Muscle of back (tissue), 11 donors: ENCODE results near the gene CA11. TPM values are rescaled to one million over a fixed set of nuclear protein-coding genes. Genes with fewer than 3 reads are reported as not detected.
A peak's percentile ranks its signal among the peaks of the same experiment; 100 is the strongest.

Experiments
- DNase-seq, 3 donors: peaks; one replicate each; pipeline versions ENCODE4 v3.0.0 to v3.0.0-alpha.2; 2013
- polyA plus RNA-seq, 10 donors: library from polyadenylated mRNA; unstranded; fragments of 120-200 nt; gene quantifications; one replicate each; pipeline ENCODE4 v1.2.1, GENCODE V29; 2013; ENCODE audit not compliant: insufficient read length in 10 of 10

Gene CA11
- polyA plus RNA-seq, 10 donors, result 4.5 to 15.7 (median 9.0) TPM

DNA sequence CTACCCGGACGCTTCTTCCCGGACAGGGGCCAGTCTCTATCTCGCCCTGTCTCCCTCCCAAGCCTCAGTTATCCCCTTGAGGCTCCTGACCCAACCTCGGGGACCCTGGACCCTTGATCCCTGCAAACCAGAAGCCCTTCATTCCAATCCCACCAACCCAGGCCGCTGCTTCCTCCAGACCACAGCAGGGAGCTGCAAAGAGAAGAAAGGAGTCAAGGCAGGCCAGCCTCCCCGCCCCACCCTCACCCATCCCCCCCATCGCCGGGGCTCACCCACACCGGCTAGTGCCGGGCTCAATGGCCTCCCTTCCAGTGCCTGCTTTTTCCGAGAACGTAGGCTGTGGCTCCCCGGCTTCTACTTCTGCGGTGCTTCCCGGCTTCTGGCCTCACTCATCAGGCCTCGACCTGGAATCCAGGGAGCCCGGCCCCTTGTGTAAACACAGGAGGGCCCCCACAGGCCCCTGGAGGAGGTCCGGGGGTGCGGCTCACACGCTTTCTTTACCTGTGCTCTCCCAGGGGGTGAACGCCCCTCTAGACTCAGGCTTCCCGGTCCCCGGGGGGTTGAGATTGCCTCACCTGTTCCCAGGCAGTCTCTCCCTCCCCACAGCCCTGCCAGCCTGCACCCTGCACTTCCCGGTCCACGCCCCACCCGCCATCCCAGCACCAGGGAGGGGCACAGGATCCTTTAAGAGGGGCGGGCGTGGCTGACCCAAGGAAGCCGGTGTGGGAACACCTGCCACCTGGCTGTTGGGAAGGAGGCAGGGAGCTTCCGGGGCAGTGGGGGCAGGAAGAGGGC lies 31.4 kb downstream of the CA11 start, which contains the start of gene FAM83E:
FAM83E (minus strand) TSS at position 641 of the 795 bp plus-strand sequence. CDS start 1,704 bp downstream, outside the sequence.
- DNase-seq, result no peak

DNA sequence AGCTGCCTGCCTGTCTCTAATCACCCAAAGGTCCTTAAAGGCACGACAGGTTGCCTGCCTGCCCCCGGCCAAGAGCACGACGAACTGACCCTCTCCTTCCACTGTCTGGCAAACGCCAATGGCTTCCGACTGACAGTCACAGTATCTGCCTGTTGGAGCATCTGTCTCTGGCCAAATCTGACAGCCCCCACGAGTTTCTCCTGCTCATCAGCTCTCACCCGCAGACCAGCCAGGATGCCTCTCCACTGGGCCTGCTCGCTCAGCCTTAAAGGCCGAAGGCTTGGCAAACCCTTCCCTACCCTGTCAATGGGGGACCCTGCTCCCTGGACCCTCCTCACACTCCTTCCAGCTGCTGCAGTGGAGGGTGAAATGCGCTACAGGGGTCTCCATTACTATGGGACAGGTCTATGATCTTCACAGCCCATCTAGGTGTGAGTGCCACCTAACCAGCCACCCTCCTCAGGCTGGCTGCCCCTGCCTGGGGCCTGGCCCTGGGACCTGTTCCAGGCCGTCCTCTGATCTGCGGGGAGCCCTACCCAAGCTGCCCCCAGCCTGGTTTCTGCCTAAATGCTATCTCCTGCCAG lies 32.0 kb downstream of the CA11 start:
- no peak for DNase-seq

DNA sequence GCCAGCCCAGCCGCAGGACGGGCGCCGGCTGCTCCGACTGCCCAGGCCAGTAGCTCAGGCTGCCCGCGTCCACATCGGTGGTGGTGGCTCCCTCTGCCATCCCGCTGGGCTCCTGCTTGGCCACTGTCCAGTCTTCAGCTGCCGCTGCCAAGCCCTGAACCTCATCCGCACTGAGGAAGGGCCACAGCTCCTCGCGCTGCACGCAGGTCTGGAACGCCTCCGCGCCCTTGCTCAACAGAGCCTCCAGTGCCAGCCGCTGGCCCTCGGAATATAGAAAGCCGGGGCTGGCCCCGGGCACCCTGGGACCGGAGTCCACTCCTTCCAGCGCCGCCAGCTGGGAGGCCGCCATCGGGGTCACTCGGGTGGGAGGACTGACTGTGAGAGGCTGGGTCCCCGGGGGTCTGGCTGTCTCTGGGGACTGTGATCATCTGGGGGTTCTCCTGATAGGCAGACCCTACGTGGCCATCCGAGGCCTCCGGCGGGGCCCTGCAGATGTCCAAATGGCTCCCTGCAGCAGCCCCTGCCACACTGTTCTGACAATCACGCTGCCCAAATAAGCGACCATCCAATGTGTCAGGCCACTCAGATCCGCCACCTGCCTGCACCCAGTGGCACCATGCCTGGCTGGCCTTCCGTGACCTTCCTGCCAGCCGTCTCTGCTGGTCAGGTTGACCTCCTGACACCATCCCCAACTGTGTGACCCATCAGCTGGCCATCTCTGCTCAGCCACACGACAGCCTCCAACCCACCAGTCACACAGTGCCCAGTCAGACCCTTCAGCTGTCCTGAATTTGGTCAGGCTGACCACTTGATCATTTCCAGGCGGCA lies 32.7 kb downstream of the CA11 start:
- DNase-seq, result no peak

DNA sequence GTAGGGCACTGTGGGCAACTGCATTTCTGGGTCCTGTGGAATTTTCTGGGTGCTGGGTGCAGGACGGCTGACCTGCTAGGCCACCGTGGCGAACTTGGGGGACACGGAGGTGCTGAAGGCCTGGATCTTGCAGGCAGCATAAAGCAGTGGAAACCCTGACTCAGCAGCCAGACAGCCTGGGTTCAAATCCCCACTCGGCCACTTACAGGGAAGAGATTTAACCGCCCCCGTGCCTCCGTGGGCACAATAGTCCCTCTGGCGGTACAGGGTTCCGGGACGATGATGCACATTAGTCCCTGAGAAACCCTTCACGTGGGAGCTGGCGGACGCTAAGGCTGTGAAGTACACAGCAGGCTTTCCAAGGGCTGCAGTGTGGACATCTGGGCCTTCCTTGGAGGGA lies 34.1 kb downstream of the CA11 start:
- DNase-seq, result no peak

DNA sequence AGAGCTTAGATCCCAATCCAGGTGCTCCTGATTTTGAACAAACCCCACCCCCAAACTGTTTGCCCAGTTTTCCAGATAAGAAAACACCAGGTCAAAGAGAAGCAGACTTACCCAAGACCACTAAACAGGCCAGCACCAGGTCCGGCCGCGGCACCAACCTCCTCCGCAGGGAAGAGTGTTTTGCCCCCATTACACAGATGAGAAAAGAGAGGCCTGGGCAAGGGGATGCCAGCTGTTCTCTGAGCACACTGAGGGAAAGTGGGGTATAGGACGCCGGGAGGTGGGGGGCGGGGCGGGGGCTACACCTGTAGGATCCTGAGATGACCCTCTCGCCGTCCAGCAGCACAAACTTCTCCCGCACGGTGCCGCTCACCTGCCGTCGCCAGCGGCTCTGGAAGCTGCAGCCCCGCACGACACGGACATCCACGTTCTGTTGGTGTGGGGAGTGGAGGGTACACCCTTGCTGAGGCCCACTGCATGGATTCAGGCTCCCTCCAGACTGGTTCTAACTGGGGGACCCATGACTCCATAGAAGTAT lies 36.3 kb downstream of the CA11 start:
- DNase-seq, result no peak

GRCh38 chr19:48608798-48609263 lies 37.2 kb downstream of the CA11 start:
- DNase-seq, result peak in 1 of 3 donors; percentile 56

GRCh38 chr19:48607359-48607755 lies 38.6 kb downstream of the CA11 start:
- DNase-seq, result no peak

GRCh38 chr19:48606463-48607358 lies 39.3 kb downstream of the CA11 start, which contains the start of gene SPACA4:
Gene SPACA4 (plus strand): TSS chr19:48606742. CDS start chr19:48606979, 237 bp downstream.
- DNase-seq, result no peak

- DNase-seq, result no peak
Measured at GRCh38 chr19:48603850-48604249, 42.1 kb downstream of the CA11 start.

DNA sequence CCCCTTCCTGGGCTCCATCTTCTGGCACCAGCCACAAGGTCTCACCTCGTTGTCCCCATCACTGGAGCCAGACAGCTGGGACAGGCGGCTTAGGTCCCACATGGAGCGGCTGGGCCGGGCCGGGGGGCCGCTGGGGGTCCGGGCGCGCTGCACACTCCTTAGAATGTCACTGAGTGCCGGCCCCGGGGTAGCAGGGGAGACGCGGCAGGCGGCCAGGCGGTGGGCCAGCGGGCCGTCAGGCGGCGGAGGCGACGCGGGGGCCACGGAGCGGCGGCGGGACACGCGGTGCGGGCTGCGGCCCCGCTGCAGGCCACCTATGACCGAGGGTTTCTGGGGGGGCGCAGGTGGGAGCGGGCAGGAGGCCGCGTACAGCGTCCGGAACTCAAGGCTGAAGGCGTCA lies 42.5 kb downstream of the CA11 start:
- DNase-seq, result no peak

- no peak for DNase-seq
Measured at GRCh38 chr19:48603001-48603400, 43.0 kb downstream of the CA11 start.

DNA sequence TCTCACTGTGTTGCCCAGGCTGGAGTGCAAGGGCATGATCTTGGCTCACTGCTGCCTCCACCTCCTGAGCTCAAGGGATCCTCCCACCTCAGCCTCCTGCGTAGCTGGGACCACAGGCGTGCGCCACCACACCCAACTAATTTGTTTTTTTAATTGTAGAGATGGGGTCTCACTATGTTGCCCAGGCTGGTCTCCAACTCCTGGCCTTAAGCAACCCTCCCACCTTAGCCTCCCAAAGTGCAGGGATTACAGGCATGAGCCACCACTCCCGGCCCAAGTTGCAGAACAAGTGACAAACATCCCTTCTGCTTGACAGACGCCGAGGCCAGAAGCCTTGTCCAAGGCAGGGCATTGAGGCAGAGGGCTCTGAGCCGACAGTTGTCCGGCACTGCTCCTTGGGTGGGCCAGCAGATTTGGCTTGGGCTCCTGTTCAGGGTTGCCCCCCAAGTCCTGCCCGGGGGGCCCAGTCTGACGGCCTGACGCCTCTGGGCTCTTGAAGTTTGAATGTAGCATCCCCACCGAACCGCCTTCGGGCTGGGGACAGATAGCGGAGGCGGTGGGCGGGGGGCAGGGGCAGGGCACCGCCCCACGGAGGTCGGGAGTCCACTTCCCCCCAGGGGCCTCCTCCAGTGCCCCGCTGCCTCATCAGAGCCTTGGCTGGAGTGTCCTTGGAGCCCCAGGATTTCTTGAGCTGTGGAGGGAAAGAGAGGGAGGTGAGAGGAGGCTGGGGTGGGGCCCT lies 45.1 kb downstream of the CA11 start:
- DNase-seq, result no peak

DNA sequence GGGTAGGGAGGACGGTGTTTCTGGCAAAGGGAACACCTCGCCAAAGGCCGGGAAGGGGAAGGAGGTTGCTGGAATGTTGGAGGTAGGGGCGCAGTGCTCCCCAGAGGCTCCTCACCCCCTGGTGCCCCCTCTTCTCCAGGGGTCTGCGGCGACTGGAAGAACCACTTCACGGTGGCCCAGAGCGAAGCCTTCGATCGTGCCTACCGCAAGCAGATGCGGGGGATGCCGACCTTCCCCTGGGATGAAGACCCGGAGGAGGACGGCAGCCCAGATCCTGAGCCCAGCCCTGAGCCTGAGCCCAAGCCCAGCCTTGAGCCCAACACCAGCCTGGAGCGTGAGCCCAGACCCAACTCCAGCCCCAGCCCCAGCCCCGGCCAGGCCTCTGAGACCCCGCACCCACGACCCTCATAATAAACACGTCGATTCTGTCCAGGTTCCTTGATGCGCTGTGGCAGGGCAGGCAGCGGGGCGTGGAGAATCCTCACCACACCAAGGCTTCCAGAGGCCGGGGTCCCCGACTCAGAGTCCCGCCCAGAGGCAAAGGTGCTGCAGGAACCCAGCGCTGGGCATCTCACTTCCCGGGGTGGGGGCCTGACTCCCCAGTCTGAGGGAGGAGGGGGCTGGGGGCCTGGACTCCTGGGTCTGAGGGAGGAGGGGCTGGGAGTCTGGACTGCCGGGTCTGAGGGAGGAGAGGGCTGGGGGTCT lies 46.8 kb downstream of the CA11 start:
- DNase-seq, result no peak

DNA sequence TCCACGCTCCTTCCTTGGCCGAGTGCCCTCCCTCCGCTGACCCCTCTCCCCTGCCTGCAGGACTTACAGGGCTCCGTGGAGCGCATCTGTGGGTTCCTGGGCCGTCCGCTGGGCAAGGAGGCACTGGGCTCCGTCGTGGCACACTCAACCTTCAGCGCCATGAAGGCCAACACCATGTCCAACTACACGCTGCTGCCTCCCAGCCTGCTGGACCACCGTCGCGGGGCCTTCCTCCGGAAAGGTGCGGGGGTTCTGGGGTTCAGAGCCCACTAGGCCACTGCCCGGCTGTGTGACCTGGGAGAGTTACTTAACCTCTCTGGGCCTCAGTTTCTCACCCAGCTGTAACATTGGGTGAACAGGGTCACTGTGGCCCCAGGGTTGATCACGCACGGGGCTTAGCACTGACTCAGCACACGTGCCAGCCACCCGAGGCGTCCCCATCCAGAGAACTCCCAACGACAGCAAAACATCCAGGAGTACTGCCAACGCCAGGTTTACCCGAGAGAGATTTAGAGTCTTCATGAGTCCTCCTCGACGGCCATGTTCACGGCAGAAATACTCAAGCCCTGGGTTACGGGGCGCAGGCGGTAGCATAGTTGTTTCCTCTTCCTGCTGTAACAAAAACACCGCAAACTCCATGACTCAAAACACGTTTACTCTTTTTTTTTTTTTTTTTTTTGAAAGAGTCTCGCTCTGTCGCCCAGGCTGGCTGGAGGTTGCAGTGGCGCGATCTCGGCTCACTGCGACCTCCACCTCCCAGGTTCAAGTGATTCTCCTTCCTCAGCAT lies 49.1 kb downstream of the CA11 start:
- DNase-seq, result no peak

DNA sequence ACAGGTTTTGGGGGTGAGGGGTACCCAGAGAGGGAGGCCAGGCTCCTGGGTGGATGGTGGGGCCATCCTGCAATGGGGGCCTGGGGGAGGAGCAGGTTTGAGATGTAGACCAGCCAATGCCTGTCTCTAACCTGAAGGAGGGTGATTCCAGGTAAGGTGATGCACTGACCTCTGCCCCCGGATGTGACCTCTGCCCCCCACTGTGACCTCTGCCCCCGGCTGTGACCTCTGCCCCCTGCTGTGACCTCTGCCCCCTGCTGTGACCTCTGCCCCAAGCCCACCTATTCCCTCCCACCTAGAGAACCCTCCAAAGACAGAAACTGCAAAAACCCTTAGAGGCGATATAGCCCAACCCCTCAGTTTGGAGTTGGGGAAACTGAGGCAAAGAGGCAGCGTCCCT lies 49.8 kb downstream of the CA11 start:
- no peak for DNase-seq

DNA sequence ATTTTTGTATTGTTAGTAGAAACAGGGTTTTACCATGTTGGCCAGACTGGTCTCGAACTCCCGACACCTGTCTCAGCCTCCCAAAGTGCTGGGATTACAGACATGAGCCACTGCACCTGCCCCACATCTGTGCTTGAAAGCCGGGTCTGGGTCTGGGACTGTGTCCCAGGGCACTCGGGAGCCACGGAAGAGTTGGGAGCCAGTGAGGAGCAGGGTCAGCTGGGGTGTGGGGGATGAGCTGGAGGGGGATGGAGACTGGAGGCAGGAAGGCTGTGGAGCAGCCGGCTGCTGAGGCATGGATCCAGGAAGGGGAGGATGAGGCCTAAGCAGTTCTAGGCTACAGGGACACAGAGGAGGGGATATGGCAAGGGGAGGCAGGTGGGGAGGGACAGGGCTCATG lies 50.2 kb downstream of the CA11 start:
- DNase-seq, result no peak

- DNase-seq, result no peak
Measured at GRCh38 chr19:48595171-48595570, 50.8 kb downstream of the CA11 start.

DNA sequence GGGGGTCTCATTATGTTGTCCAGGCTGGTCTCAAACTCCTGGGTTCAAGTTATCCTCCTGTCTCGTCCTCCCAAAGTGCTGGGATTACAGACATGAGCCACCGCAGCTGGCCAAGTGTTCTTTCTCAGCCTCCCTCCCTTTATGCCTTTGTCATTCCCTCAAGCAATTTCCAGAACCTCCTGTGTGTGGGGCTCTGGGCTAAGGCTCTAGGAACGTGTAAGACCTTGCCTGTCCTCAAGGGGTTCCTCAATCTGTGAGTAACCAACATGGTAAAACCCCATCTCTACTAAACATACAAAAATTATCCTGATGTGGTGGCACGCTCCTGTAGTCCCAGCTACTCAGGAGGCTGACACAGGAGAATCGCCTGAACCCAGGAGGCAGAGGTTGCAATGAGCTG lies 55.0 kb downstream of the CA11 start:
- no peak for DNase-seq
